Neural progenitor cell (in vitro differentiated cells): Measurements from ENCODE around the gene ADGRG2. TPM values are rescaled to one million over a fixed set of nuclear protein-coding genes. Genes with fewer than 3 reads are reported as not detected.

Experiments used
- DNase-seq: peaks from one replicate; pipeline ENCODE4 v3.0.0-alpha.2; 2016; ENCODE audit warnings: low spot score
- H2AFZ ChIP-seq: fragments of 200-600 bp; sonication (generic); replicated peaks from 2 replicates; pipeline ENCODE4 v1.6.1; 2016; ENCODE audit warnings: antibody characterized with exemption
- H3F3A ChIP-seq: fragments of 200-600 bp; sonication (generic); 2 replicates; pipeline ENCODE4 v1.6.1; 2016; ENCODE audit warnings: antibody characterized with exemption, low read depth
- H3K27ac ChIP-seq: fragments of 200-600 bp; sonication (generic); 2 replicates; pipeline ENCODE4 v1.5.1; 2016; ENCODE audit warnings: mild to moderate bottlenecking
- H3K27me3 ChIP-seq: fragments of 200-600 bp; sonication (generic); 2 replicates; pipeline ENCODE4 v1.6.1; 2016; ENCODE audit warnings: mild to moderate bottlenecking, moderate library complexity
- H3K36me3 ChIP-seq: fragments of 200-600 bp; sonication (generic); 2 replicates; pipeline ENCODE4 v1.5.1; 2016
- H3K4me1 ChIP-seq: fragments of 200-600 bp; sonication (generic); 2 replicates; pipeline ENCODE4 v1.6.1; 2016; ENCODE audit warnings: mixed run types
- H3K4me2 ChIP-seq: fragments of 200-600 bp; sonication (generic); 2 replicates; pipeline ENCODE4 v1.6.1; 2016
- H3K4me3 ChIP-seq: fragments of 200-600 bp; sonication (generic); 2 replicates; pipeline ENCODE4 v1.5.1; 2016
- H3K79me2 ChIP-seq: fragments of 200-600 bp; sonication (generic); 2 replicates; pipeline ENCODE4 v1.6.1; 2016; ENCODE audit warnings: low read depth
- H3K9ac ChIP-seq: fragments of 200-600 bp; sonication (generic); 2 replicates; pipeline ENCODE4 v1.6.1; 2016
- H3K9me3 ChIP-seq: fragments of 200-600 bp; sonication (generic); 2 replicates; pipeline ENCODE4 v1.5.1; 2016; ENCODE audit warnings: low read depth
- H4K20me1 ChIP-seq: fragments of 200-600 bp; sonication (generic); 2 replicates; pipeline ENCODE4 v1.6.1; 2016; ENCODE audit warnings: low read depth
- H3K27ac Mint-ChIP-seq: 3 replicates; pipeline ENCODE4 v1.8.0; 2021; ENCODE audit warnings: mixed read lengths
- H3K27me3 Mint-ChIP-seq: 2 replicates; pipeline ENCODE4 v1.8.0; 2022; ENCODE audit warnings: low read depth, mild to moderate bottlenecking, inconsistent platforms, moderate library complexity, mixed read lengths; ENCODE audit not compliant: insufficient read depth
- H3K36me3 Mint-ChIP-seq: 3 replicates; pipeline ENCODE4 v1.8.0; 2021; ENCODE audit warnings: mixed read lengths
- H3K4me1 Mint-ChIP-seq: 3 replicates; pipeline ENCODE4 v1.8.0; 2021; ENCODE audit warnings: mixed read lengths
- H3K4me3 Mint-ChIP-seq: 3 replicates; pipeline ENCODE4 v1.8.0; 2021; ENCODE audit warnings: mild to moderate bottlenecking, moderate library complexity, mixed read lengths
- H3K9me3 Mint-ChIP-seq: 3 replicates; pipeline ENCODE4 v1.8.0; 2020; ENCODE audit warnings: mixed read lengths
- EZH2 ChIP-seq: fragments of 200-600 bp; sonication (generic); IDR thresholded peaks from 2 replicates; pipeline ENCODE4 v1.6.1; 2017; ENCODE audit warnings: antibody characterized with exemption, mild to moderate bottlenecking, moderate library complexity
- EZH2phosphoT487 ChIP-seq: fragments of 200-600 bp; sonication (generic); IDR thresholded peaks from 2 replicates; pipeline ENCODE4 v1.6.1; 2017; ENCODE audit warnings: antibody characterized with exemption
- total RNA-seq: library from RNA; depleted of rRNA; stranded (reverse); fragments of >200 nt; gene quantifications from 2 replicates; pipeline ENCODE4 v1.2.3, GENCODE V29; 2015; ENCODE audit warnings: low replicate concordance
- TF ChIP-seq, protein P1 (sequence below): fragments of 200-600 bp; sonication (generic); IDR thresholded peaks from 2 replicates; pipeline ENCODE4 v1.5.1; 2017; ENCODE audit warnings: antibody characterized with exemption, mild to moderate bottlenecking

Gene ADGRG2
- total RNA-seq, 1 donor from 2014 or later, result 0.80 TPM

DNA sequence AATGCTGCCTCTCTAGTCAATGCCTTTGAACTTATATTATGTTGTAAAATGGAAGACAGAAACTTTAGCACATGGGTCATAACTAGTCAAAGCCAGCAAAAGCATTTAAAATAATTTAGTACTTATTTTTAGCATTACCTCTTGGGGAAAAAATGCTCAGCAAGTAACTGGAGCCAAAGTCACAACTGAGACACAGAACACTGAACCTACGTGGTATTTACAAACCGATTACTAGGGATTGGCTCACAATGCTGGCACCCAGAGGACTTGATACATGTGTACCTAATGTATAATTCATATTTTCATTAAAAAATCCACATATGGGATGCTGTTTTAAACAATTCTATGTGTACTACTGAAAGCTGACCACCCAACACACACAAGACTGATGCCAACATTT is 176.8 kb downstream of the ADGRG2 start:
- Histone ChIP-seq H3F3A (no peaks in the 10 kb centered on the region), H3K4me2 (no peak overlapping the region), H3K9me3 (no peaks in the 10 kb centered on the region), H3K4me3 (no peak overlapping the region), H3K36me3 (no peaks in the 10 kb centered on the region), H4K20me1 (no peaks in the 10 kb centered on the region), H2AFZ (no peak overlapping the region), H3K27me3 (no peaks in the 10 kb centered on the region), H3K9ac (no peak overlapping the region), H3K79me2 (no peaks in the 10 kb centered on the region), H3K4me1 (no peaks in the 10 kb centered on the region), H3K27ac (no peak overlapping the region)
- no peak overlapping the region for H3K27ac Mint-ChIP-seq
- no peak for DNase-seq
- TF ChIP-seq EZH2 (no peak), EZH2phosphoT487 (no peak)
- TF ChIP-seq, protein P1, sequence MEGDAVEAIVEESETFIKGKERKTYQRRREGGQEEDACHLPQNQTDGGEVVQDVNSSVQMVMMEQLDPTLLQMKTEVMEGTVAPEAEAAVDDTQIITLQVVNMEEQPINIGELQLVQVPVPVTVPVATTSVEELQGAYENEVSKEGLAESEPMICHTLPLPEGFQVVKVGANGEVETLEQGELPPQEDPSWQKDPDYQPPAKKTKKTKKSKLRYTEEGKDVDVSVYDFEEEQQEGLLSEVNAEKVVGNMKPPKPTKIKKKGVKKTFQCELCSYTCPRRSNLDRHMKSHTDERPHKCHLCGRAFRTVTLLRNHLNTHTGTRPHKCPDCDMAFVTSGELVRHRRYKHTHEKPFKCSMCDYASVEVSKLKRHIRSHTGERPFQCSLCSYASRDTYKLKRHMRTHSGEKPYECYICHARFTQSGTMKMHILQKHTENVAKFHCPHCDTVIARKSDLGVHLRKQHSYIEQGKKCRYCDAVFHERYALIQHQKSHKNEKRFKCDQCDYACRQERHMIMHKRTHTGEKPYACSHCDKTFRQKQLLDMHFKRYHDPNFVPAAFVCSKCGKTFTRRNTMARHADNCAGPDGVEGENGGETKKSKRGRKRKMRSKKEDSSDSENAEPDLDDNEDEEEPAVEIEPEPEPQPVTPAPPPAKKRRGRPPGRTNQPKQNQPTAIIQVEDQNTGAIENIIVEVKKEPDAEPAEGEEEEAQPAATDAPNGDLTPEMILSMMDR, result no peak
- peaks cover 6% of the 10 kb centered on the region for H3K9me3 Mint-ChIP-seq
- peaks cover 4% of the 10 kb centered on the region for H3K27me3 Mint-ChIP-seq
- no peaks in the 10 kb centered on the region for H3K4me1 Mint-ChIP-seq
- H3K4me3 Mint-ChIP-seq, result no peak overlapping the region
- H3K36me3 Mint-ChIP-seq, result peaks cover 6% of the 10 kb centered on the region

DNA sequence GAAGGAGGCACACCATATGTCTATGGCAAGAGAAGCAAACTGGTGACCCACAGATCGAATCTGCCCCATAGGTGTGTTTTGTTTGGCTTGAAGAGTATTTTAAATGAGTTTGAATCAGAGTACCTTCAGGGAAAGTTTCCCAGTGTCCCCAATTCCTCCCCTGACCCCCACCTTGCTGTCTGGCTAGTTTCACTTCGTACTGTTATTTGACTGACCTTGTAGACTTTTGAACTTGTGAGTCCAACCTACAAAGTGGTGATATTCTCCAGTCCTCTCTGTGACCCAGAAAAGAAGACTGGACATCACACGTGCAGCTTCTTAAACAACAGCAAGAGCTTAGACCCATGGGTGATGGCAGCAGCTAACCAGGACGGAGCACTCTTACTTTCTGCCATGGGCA is 177.8 kb downstream of the ADGRG2 start:
- Histone ChIP-seq H3K4me1 (no peaks in the 10 kb centered on the region), H3K36me3 (no peaks in the 10 kb centered on the region), H3K27me3 (no peaks in the 10 kb centered on the region), H3K27ac (no peak overlapping the region), H3K4me2 (no peak overlapping the region), H2AFZ (no peak overlapping the region), H3K9ac (no peak overlapping the region), H4K20me1 (no peaks in the 10 kb centered on the region), H3K4me3 (no peak overlapping the region), H3F3A (no peaks in the 10 kb centered on the region), H3K9me3 (no peaks in the 10 kb centered on the region), H3K79me2 (no peaks in the 10 kb centered on the region)
- Mint-ChIP-seq H3K27me3 (peaks cover 4% of the 10 kb centered on the region), H3K27ac (no peak overlapping the region), H3K4me3 (no peak overlapping the region), H3K36me3 (peaks cover 8% of the 10 kb centered on the region), H3K4me1 (no peaks in the 10 kb centered on the region), H3K9me3 (peaks cover 6% of the 10 kb centered on the region)
- no peak for TF ChIP-seq EZH2phosphoT487
- no peak for TF ChIP-seq EZH2
- TF ChIP-seq, protein P1, result no peak
- no peak for DNase-seq

DNA sequence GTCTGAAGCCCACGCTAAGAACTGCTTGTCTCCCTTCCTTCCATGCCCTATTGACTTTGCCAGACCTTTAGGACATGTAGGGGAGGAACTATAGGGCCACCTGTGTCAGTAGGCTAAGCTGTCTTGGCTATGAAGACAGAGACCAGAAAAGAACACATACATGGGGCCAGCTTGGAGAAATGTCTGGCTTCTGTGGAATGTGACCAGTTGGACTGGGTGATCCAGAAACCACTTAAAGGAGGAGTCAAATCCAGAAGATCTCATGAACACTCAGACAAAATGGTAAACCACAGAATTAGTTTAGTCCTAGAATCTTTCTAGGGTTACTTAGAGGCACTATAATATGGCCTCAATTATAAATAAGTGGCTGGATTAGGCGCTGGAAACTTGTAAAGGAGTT is 180.4 kb downstream of the ADGRG2 start:
- Mint-ChIP-seq H3K27ac (no peak overlapping the region), H3K9me3 (peaks cover 6% of the 10 kb centered on the region), H3K27me3 (peaks cover 4% of the 10 kb centered on the region), H3K4me3 (no peak overlapping the region), H3K4me1 (peaks cover 15% of the 10 kb centered on the region), H3K36me3 (peaks cover 8% of the 10 kb centered on the region)
- Histone ChIP-seq H3K9me3 (no peaks in the 10 kb centered on the region), H3K4me2 (no peak overlapping the region), H3K9ac (no peak overlapping the region), H3F3A (no peaks in the 10 kb centered on the region), H2AFZ (no peak overlapping the region), H3K27ac (no peak overlapping the region), H4K20me1 (no peaks in the 10 kb centered on the region), H3K36me3 (no peaks in the 10 kb centered on the region), H3K4me3 (no peak overlapping the region), H3K27me3 (no peaks in the 10 kb centered on the region), H3K4me1 (peaks cover 6% of the 10 kb centered on the region), H3K79me2 (no peaks in the 10 kb centered on the region)
- no peak for DNase-seq
- TF ChIP-seq EZH2phosphoT487, result no peak

Other genes with a start within 250 kb of the ADGRG2 start
- gene PHKA2, start 138.4 kb downstream of the ADGRG2 start, total RNA-seq, result 18.2 and 23.9 TPM in 2 replicates
- 101 and 147 TPM in 2 replicates for gene PDHA1, start 221.5 kb upstream of the ADGRG2 start, total RNA-seq